GF-D8 (cell line): ENCODE data around the gene OSCAR.

Experiments
- DNase-seq: peaks from one replicate; lab custom pipeline; 2025; lab: John Stamatoyannopoulos, UW

OSCAR gene

GRCh38 chr19:54100561-54100960, at the start of gene OSCAR:
Gene OSCAR (minus strand): TSS chr19:54100803. CDS start chr19:54100792, 11 bp downstream.
- peak; percentile 80 for DNase-seq

- no peak for DNase-seq
Measured at GRCh38 chr19:54149021-54149812, 48.6 kb upstream of the OSCAR start.

- no peak for DNase-seq
Measured at GRCh38 chr19:54148158-54148557, 47.6 kb upstream of the OSCAR start.

GRCh38 chr19:54147676-54148075, 47.1 kb upstream of the OSCAR start:
- DNase-seq: no peak

GRCh38 chr19:54145541-54146158, 45.0 kb upstream of the OSCAR start:
- DNase-seq: no peak

- DNase-seq: no peak
Measured at GRCh38 chr19:54142166-54142780, 41.7 kb upstream of the OSCAR start.

GRCh38 chr19:54141356-54141755, 40.8 kb upstream of the OSCAR start:
- DNase-seq: no peak

GRCh38 chr19:54138489-54139256, 38.1 kb upstream of the OSCAR start:
- no peak for DNase-seq

GRCh38 chr19:54137699-54138488, 37.3 kb upstream of the OSCAR start, which contains the start of gene CNOT3:
Gene CNOT3 (plus strand): TSS chr19:54137762. CDS start chr19:54142979, 5,217 bp downstream.
- no peak for DNase-seq

GRCh38 chr19:54136864-54137698, 36.5 kb upstream of the OSCAR start:
- DNase-seq: peak; percentile 100

- DNase-seq: no peak
Measured at GRCh38 chr19:54136086-54136863, 35.7 kb upstream of the OSCAR start.

- DNase-seq: no peak
Measured at GRCh38 chr19:54133957-54134590, 33.5 kb upstream of the OSCAR start.

GRCh38 chr19:54133312-54133956, 32.8 kb upstream of the OSCAR start:
- peak; percentile 60 for DNase-seq

GRCh38 chr19:54129617-54129996, 29.0 kb upstream of the OSCAR start:
- DNase-seq: no peak

GRCh38 chr19:54128796-54129616, 28.4 kb upstream of the OSCAR start:
- DNase-seq: no peak

- DNase-seq: no peak
Measured at GRCh38 chr19:54128441-54128725, 27.8 kb upstream of the OSCAR start.

- no peak for DNase-seq
Measured at GRCh38 chr19:54127688-54128440, 27.3 kb upstream of the OSCAR start.
